Endothelial cell of umbilical vein (primary cell): ENCODE results near the gene UGT1A9. TPM values are rescaled to one million over a fixed set of nuclear protein-coding genes. Genes with fewer than 3 reads are reported as not detected.

Source experiments
- BruUV-seq: library from RNA; stranded (reverse); fragments of 400-500 nt; replicated peaks from 2 replicates; lab custom pipeline; 2021; lab: Mats Ljungman, UMichigan
- CTCF ChIA-PET: fragments of 300-600, 350-600 bp; sonication (Branson Sonifier 250); formaldehyde crosslinking; loops from one replicate; lab custom pipeline; 2021; ENCODE audit warnings: antibody characterized with exemption, inconsistent platforms; lab: Charles Lee
- POLR2A ChIA-PET: fragments of 300-600, 350-600 bp; sonication (Branson Sonifier 250); formaldehyde crosslinking; loops from one replicate; lab custom pipeline; 2021; ENCODE audit warnings: antibody characterized with exemption, inconsistent platforms; lab: Charles Lee
- DNase-seq: peaks from one replicate; pipeline ENCODE4 v3.0.0-alpha.2; 2011; ENCODE audit warnings: low read depth, low spot score
- FAIRE-seq: peaks from 2 replicates; lab custom pipeline; 2011; peaks lifted over from hg19 to GRCh38; lab: Jason Lieb, UNC
- H2AFZ ChIP-seq: 2 replicates; pipeline ENCODE4 v1.6.0; 2012; ENCODE audit warnings: low read depth, low read length, control low read depth, inconsistent platforms
- H3K27ac ChIP-seq: 2 replicates; pipeline ENCODE4 v1.5.1; 2011; ENCODE audit warnings: low read depth, mild to moderate bottlenecking, control low read depth, low read length, moderate library complexity; ENCODE audit not compliant: insufficient read depth
- H3K27me3 ChIP-seq, 2 experiments: 2 replicates each; pipeline versions ENCODE4 v1.6.0 to v1.6.1; 2011; ENCODE audit warnings: low read length in 2 of 2, mixed read lengths in 1 of 2; ENCODE audit not compliant: control insufficient read depth in 2 of 2, insufficient read depth in 2 of 2
- H3K36me3 ChIP-seq, 2 experiments: 2 replicates in 1 of 2; 3 replicates in 1 of 2; pipeline ENCODE4 v1.5.1; 2011; ENCODE audit warnings: low read length in 2 of 2, mild to moderate bottlenecking in 1 of 2, moderate library complexity in 1 of 2; ENCODE audit not compliant: control insufficient read depth in 2 of 2, insufficient read depth in 2 of 2; ENCODE audit errors: extremely low read depth in 1 of 2
- H3K4me1 ChIP-seq: 3 replicates; pipeline ENCODE4 v1.5.1; 2011; ENCODE audit warnings: mild to moderate bottlenecking, low read length; ENCODE audit not compliant: control insufficient read depth, insufficient read depth; ENCODE audit errors: extremely low read depth
- H3K4me2 ChIP-seq: 2 replicates; pipeline ENCODE4 v1.6.1; 2011; ENCODE audit warnings: low read length, control low read depth, mixed read lengths; ENCODE audit not compliant: insufficient read depth
- H3K4me3 ChIP-seq, 3 experiments: fragments of 200-600 bp in 1 of 3; sonication (generic), shearing (Covaris generic) in 1 of 3; replicated peaks in 1 of 3; 2 replicates each; pipeline ENCODE4 v1.5.1; 2011 to 2016; ENCODE audit warnings: control low read depth in 3 of 3, low read length in 3 of 3, mild to moderate bottlenecking in 2 of 3, inconsistent platforms in 1 of 3, low read depth in 1 of 3, moderate library complexity in 1 of 3; ENCODE audit not compliant: insufficient read depth in 1 of 3
- H3K79me2 ChIP-seq: 2 replicates; pipeline ENCODE4 v1.6.0; 2012; ENCODE audit warnings: low read length, inconsistent platforms; ENCODE audit not compliant: control insufficient read depth, insufficient read depth
- H3K9ac ChIP-seq: replicated peaks from 2 replicates; pipeline ENCODE3; 2011; ENCODE audit warnings: low read length, control low read depth; ENCODE audit not compliant: insufficient read depth; ENCODE audit errors: extremely low read depth
- H3K9me1 ChIP-seq: replicated peaks from 3 replicates; pipeline ENCODE4 v1.6.0; 2011; ENCODE audit warnings: mild to moderate bottlenecking, low read length; ENCODE audit not compliant: control insufficient read depth, insufficient read depth; ENCODE audit errors: extremely low read depth
- H3K9me3 ChIP-seq: replicated peaks from 2 replicates; pipeline ENCODE4 v1.5.1; 2012; ENCODE audit warnings: low read length, inconsistent platforms; ENCODE audit not compliant: control insufficient read depth, insufficient read depth
- H4K20me1 ChIP-seq: replicated peaks from 2 replicates; pipeline ENCODE3; 2011; ENCODE audit warnings: mild to moderate bottlenecking, low read length; ENCODE audit not compliant: control insufficient read depth, insufficient read depth; ENCODE audit errors: extremely low read depth
- CTCF ChIP-seq, 2 donors: IDR thresholded peaks; 1 replicate in 1 of 2; 2 replicates in 1 of 2; pipeline ENCODE4 v1.5.1; 2011; ENCODE audit warnings: low read length in 2 of 2, mild to moderate bottlenecking in 2 of 2, moderate library complexity in 2 of 2, control low read depth in 1 of 2, inconsistent platforms in 1 of 2, low read depth in 1 of 2; ENCODE audit not compliant: insufficient read depth in 1 of 2; ENCODE audit errors: extremely low read depth in 1 of 2
- EZH2 ChIP-seq: IDR thresholded peaks from 2 replicates; pipeline ENCODE4 v1.6.1; 2012; ENCODE audit warnings: borderline replicate concordance, low read depth, mild to moderate bottlenecking, moderate library complexity, low read length, inconsistent platforms; ENCODE audit not compliant: severe bottlenecking
- FOS ChIP-seq: IDR thresholded peaks from 2 replicates; pipeline ENCODE4 v1.6.1; 2011; ENCODE audit warnings: mild to moderate bottlenecking, low read length, moderate library complexity, borderline replicate concordance; ENCODE audit not compliant: insufficient read depth
- GATA2 ChIP-seq: IDR thresholded peaks from 2 replicates; pipeline ENCODE4 v1.7.0; 2011; ENCODE audit warnings: low read depth, mild to moderate bottlenecking, moderate library complexity, mixed read lengths, low read length; ENCODE audit not compliant: insufficient read length, insufficient read depth
- JUN ChIP-seq: IDR thresholded peaks from 2 replicates; pipeline ENCODE4 v1.6.1; 2011; ENCODE audit warnings: borderline replicate concordance, low read depth; ENCODE audit not compliant: insufficient read length, insufficient read depth
- MAX ChIP-seq: IDR thresholded peaks from 2 replicates; pipeline ENCODE4 v1.6.1; 2011; ENCODE audit not compliant: insufficient read depth, insufficient read length
- MYC ChIP-seq: IDR thresholded peaks from one replicate; pipeline ENCODE4 v1.6.1; 2011; ENCODE audit warnings: mild to moderate bottlenecking, low read depth, low read length
- POLR2A ChIP-seq: IDR thresholded peaks from 2 replicates; pipeline ENCODE4 v1.6.1; 2012; ENCODE audit warnings: low read depth, mild to moderate bottlenecking, control low read depth, low read length
- POLR2AphosphoS5 ChIP-seq: IDR thresholded peaks from 2 replicates; pipeline ENCODE4 v1.6.1; 2012; ENCODE audit warnings: low read depth, mild to moderate bottlenecking, control low read depth, low read length, moderate library complexity; ENCODE audit not compliant: insufficient read depth
- dilution Hi-C: fragments of 300-500 bp; cut with MboI; formaldehyde crosslinking; loops from one replicate; pipeline ENCODE4 v1.15.0; 2019; ENCODE audit warnings: low sequenced_read_pairs; ENCODE audit not compliant: extremely low pct_ligation_motif_present
- intact Hi-C: fragments of 100-400 bp; cut with micrococcal nuclease; formaldehyde crosslinking; loops from one replicate; pipeline ENCODE4 v1.10.0; 2022
- polyA plus RNA-seq, 4 experiments: library from polyadenylated mRNA; depleted of rRNA in 3 of 4; stranded (reverse) in 3 of 4; unstranded in 1 of 4; fragments of >200 nt; gene quantifications; 2 replicates each; pipeline versions ENCODE4 v1.2.1 to v1.2.3, GENCODE V29; 2011 to 2012; ENCODE audit warnings: missing spikeins in 1 of 4
- total RNA-seq: library from RNA; stranded (reverse); gene quantifications from 2 replicates; pipeline ENCODE4 v1.2.3, GENCODE V29; 2021

Gene UGT1A9
- total and polyA plus RNA-seq, 2 donors (not counting 3 experiments of a cell fraction or from before 2014, with no cell fraction given) = not detected

- Histone ChIP-seq H3K9me3 (no peaks in the 10 kb centered on the region), H3K4me3 (no peak overlapping the region), H3K79me2 (no peaks in the 10 kb centered on the region), H3K27ac (no peak overlapping the region), H3K9ac (no peak overlapping the region), H2AFZ (no peak overlapping the region), H3K9me1 (no peaks in the 10 kb centered on the region), H3K4me1 (no peaks in the 10 kb centered on the region), H3K36me3 (no peaks in the 10 kb centered on the region), H4K20me1 (no peaks in the 10 kb centered on the region), H3K27me3 (no peaks in the 10 kb centered on the region), H3K4me2 (no peak overlapping the region)
- DNase-seq (no peak), FAIRE-seq (no peak)
- intact Hi-C loops (no loop called here), dilution Hi-C loops (no loop called here)
- BruUV-seq = no TSS peak
- ChIA-PET POLR2A (no interaction called here), CTCF (no interaction called here)
- TF ChIP-seq JUN (no peak), GATA2 (no peak), MAX (no peak), FOS (no peak), MYC (no peak), EZH2 (no peak), POLR2AphosphoS5 (no peak), POLR2A (no peak), CTCF (IDR thresholded peaks at IDR 0.05; ENCODE audit: extremely low read depth in 1 of 2, insufficient read depth in 1 of 2, low read depth in 1 of 2, low read length in 2 of 2) (no peak)
Measured at GRCh38 chr2:233821196-233821595, 149.5 kb downstream of the UGT1A9 start.
